PC-3 (cell line): ENCODE measurements around the gene HNRNPC.

Experiments used
- CTCF ChIP-seq: fragments of 300-600 bp; sonication (generic); conservative IDR thresholded peaks from 2 replicates; pipeline ENCODE4 v1.5.1; 2017; ENCODE audit warnings: antibody characterized with exemption, low read depth, mild to moderate bottlenecking, low read length
- EZH2 ChIP-seq: fragments of 300-600 bp; sonication (generic); IDR thresholded peaks from one replicate; pipeline ENCODE4 v1.6.1; 2017; ENCODE audit warnings: antibody characterized with exemption, mild to moderate bottlenecking, low read length; ENCODE audit not compliant: unreplicated experiment
- EZH2phosphoT487 ChIP-seq: fragments of 300-600 bp; sonication (generic); IDR thresholded peaks from 2 replicates; pipeline ENCODE4 v1.6.1; 2018; ENCODE audit warnings: mild to moderate bottlenecking, antibody characterized with exemption, low read length, borderline replicate concordance

GRCh38 chr14:21208554-21208953, 60.7 kb downstream of the HNRNPC start:
- no peak for TF ChIP-seq CTCF
- no peak for TF ChIP-seq EZH2
- TF ChIP-seq EZH2phosphoT487, result no peak
